ENCODE results near the gene AP1S1. TPM values are rescaled to one million over a fixed set of nuclear protein-coding genes. Genes with fewer than 3 reads are reported as not detected.
A peak's percentile ranks its signal among the peaks of the same experiment; 100 is the strongest.
"Not testable (repeated sequence)": the region's sequence is repeated elsewhere in the genome, so short reads cannot be mapped to it uniquely, and the experiment has no call there.

The AP1S1 gene
- total RNA-seq, 1 donor = 77.5 TPM

DNA sequence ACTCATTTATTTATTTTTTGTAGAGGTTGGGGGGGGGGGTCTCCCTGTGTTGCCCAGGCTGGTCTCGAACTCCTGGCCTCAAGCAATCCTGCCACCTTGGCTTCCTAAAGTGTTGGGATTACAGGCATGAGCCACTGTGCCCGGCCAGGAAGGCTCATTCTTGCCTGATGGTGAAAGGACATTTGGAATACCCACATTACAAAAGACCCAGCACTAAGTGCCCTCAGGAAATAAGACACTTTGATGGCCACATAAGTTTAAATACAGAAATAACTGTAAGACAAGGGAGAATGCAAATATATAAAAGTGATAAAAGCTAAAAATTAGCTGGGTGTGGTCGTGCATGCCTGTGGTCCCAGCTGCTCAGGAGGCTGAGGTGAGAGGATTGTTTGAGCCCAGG lies 35.4 kb upstream of the AP1S1 start:
- no peak for DNase-seq (ENCODE audit: low read depth)
- TF ChIP-seq CTCF (IDR thresholded peaks at IDR 0.05; ENCODE audit: insufficient read depth, low read length) = no peak
- H3K4me3 ChIP-seq (ENCODE audit: low read depth, low read length) = no peak overlapping the region

- no peak overlapping the region for H3K4me3 ChIP-seq (ENCODE audit: low read depth, low read length)
- DNase-seq (ENCODE audit: low read depth) = no peak
- no peak for TF ChIP-seq CTCF (IDR thresholded peaks at IDR 0.05; ENCODE audit: insufficient read depth, low read length)
These were observed 34.4 kb upstream of the AP1S1 start for GRCh38 chr7:101119876-101120275.

- TF ChIP-seq CTCF (IDR thresholded peaks at IDR 0.05; ENCODE audit: insufficient read depth, low read length) = no peak
- no peak for DNase-seq (ENCODE audit: low read depth)
- H3K4me3 ChIP-seq (ENCODE audit: low read depth, low read length) = no peak overlapping the region
These were observed 34.0 kb upstream of the AP1S1 start for GRCh38 chr7:101120315-101120714.

DNA sequence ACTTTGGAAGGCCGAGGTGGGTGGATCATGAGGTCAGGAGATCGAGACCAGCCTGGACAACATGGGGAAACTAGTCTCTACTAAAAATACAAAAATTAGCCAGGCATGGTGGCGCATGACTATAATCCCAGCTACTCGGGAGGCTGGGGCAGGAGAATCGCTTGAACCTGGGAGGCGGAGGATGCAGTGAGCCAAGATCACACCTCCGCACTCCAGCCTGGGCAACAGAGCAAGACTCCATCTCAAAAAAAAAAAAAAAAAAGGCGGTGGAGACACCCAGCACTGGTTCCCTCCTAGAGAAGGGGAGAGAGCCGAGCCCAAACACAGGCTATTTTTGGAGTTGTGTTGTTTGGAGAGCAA lies 32.7 kb upstream of the AP1S1 start:
- H3K4me3 ChIP-seq (ENCODE audit: low read depth, low read length); DNase-seq (ENCODE audit: low read depth): not testable (repeated sequence)

DNA sequence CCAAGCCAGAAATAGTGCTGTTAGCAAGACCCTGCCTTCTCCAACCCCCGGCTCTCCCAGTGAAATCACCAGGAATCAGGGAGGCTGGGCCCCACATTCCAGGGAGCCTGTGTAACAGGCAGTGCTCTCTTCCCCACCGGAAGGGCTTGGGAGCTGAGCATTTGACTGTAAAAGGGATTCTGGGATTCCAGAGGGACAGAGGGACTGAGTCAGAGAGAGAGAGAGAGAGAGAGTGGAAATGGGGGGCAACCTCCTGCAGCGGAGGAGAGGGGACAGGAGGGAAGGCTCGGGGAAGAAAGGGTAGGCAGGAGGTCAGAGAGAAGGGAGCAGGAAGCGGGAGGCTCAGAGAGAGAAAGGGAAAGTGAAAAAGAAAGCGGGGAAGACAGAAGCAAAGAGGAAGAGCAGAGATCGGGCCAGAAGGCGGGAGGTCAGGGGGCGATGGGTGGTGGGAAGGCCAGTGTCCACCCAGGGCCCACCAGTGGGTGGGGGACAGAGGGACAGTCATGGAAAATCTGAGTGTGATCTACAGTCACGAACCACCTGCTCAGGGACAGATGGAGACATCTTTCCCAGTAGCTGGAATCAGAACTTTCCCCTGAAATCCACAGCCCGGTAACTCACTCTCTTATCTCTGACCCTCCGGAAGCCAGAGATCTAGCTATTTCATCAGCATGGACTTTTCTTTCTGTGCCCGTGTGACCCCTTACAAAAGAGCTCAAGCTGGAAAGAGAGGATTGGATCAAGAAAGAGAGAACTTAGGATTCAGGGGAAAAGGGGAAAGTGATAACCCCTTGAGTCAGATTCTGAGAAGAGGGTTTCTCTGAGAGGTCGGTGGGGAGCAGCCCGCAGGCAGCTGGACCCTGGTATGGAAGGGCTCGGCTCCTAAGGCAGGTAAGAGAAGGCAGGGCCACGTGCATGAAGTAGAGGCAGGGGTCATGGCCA lies 32.0 kb upstream of the AP1S1 start:
- no peak for TF ChIP-seq CTCF (IDR thresholded peaks at IDR 0.05; ENCODE audit: insufficient read depth, low read length)
- H3K4me3 ChIP-seq (ENCODE audit: low read depth, low read length) = peak overlapping the region; percentile 61
- peak; percentile 99 for DNase-seq (ENCODE audit: low read depth)

DNA sequence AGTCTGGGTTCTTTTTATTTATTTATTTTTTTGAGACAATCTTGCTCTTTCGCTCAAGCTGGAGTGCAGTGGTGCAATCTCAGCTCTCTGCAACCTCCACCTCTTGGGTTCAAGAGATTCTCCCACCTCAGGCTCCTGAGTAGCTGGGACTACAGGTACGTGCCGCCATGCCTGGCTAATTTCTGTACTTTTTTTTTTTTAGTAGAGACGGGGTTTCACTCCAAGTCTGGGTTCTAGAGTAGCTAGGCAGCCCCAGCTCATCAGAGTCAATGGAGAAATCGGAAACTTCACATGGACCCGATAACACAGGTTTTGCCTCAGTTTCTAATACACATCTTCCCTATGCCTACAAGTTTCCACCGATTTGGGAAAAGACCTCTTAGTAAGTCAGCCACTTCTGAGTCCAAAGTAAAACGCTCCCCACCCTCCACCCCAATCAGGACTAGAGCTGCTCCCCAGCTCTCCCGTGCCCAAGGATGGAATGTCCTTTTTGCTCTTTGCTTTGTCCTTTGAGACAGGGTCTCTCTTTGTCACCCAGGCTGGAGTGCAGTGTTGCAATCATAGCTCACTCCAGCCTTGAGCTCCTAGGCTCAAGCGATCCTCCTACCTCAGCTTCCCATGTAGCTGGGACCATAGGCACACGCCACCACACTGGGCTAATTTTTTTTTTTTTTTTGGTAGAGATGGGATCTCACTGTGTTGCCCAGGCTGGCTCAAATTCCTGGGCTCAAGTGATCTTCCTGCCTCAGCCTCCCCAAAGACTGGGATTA lies 31.2 kb upstream of the AP1S1 start:
- peak overlapping the region; percentile 61 for H3K4me3 ChIP-seq (ENCODE audit: low read depth, low read length)
- TF ChIP-seq CTCF (IDR thresholded peaks at IDR 0.05; ENCODE audit: insufficient read depth, low read length) = no peak
- DNase-seq (ENCODE audit: low read depth) = no peak

DNA sequence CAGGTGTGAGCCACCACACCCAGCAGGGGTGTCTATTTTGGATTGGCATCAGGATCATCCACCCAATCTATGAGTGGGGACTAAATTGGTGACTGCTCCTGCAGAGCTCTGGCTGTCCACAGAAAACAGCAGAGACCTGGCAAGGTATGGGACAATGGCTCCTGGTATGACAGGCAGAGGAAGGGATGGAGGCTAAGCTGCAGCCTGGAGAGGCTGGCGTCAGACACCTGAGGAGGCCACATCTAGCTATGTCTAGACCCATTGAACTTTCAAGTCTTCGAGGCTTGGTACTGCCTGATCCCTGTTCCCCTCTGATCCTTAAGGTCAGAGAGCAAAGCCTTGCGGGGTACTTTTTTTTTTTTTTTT lies 30.6 kb upstream of the AP1S1 start:
- no peak overlapping the region for H3K4me3 ChIP-seq (ENCODE audit: low read depth, low read length)
- no peak for DNase-seq (ENCODE audit: low read depth)
- TF ChIP-seq CTCF (IDR thresholded peaks at IDR 0.05; ENCODE audit: insufficient read depth, low read length) = no peak
